ENCODE measurements around the gene COMMD8.

DNA sequence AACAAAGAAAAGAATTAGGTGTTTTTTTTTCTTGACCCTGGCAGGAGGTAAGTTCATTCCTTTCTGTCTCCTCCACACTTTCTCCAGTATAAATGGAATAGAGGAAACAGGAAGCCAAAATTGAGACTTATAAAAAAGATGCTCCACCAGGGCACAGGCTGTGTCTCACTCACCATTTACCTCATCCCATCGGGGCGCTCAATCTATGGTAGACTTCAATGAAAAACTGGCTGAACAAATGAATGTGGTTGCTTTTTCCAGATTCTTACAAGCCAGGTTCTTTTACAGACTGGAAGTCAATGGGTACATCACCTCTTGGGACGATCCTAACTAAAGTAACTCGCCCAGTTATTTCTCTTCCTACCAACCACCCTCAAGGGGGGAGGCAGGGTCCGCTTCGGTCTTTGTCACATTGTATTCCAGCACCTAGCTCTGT lies 685 bp downstream of the COMMD8 start:
- TF ChIP-seq, protein P1, sequence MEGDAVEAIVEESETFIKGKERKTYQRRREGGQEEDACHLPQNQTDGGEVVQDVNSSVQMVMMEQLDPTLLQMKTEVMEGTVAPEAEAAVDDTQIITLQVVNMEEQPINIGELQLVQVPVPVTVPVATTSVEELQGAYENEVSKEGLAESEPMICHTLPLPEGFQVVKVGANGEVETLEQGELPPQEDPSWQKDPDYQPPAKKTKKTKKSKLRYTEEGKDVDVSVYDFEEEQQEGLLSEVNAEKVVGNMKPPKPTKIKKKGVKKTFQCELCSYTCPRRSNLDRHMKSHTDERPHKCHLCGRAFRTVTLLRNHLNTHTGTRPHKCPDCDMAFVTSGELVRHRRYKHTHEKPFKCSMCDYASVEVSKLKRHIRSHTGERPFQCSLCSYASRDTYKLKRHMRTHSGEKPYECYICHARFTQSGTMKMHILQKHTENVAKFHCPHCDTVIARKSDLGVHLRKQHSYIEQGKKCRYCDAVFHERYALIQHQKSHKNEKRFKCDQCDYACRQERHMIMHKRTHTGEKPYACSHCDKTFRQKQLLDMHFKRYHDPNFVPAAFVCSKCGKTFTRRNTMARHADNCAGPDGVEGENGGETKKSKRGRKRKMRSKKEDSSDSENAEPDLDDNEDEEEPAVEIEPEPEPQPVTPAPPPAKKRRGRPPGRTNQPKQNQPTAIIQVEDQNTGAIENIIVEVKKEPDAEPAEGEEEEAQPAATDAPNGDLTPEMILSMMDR (conservative IDR thresholded peaks at IDR 0.05) = no peak
- TF ChIP-seq ZFX (IDR thresholded peaks at IDR 0.05) = no peak
